Measurements from ENCODE around the gene PSMD1.

DNA sequence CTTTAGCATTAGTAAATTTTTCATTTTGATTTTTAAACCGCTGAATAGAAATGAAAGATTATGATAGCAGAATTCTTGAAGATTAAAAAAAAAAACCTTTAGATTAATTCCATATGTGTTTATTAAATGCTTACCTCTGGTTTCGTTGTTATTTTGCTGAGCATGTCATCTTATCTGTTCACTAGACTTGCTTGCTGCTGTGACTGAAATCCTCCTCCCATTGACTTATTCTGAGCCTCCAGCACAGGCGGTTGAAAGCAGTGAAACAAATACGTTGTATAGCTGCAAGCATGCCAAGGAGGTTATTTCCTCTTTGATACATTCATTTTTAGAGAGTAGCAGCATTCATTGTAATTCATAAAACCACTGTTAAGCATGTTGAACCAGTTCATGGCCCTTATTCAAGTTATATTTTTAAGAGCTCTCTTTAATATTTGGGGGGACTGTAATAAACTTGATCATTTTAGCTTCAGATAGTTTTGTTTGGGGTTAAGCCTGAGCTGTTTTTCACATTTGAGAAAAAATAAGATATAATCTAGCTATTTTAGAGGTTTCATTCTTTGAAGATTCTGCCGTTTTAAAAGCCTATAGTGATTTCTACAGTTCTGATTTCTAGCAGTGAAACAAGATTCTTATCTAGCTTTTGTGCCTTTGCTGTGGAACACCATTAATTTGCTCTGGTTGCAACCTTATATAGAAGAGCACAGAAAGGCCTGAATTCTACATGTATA, 68.3 kb downstream of the PSMD1 start, which contains the start of gene HTR2B:
- TF ChIP-seq POLR2A (IDR thresholded peaks at IDR 0.05) (no peak), EP300 (IDR thresholded peaks at IDR 0.05; ENCODE audit: low read depth) (no peak)
- TF ChIP-seq, protein P1, sequence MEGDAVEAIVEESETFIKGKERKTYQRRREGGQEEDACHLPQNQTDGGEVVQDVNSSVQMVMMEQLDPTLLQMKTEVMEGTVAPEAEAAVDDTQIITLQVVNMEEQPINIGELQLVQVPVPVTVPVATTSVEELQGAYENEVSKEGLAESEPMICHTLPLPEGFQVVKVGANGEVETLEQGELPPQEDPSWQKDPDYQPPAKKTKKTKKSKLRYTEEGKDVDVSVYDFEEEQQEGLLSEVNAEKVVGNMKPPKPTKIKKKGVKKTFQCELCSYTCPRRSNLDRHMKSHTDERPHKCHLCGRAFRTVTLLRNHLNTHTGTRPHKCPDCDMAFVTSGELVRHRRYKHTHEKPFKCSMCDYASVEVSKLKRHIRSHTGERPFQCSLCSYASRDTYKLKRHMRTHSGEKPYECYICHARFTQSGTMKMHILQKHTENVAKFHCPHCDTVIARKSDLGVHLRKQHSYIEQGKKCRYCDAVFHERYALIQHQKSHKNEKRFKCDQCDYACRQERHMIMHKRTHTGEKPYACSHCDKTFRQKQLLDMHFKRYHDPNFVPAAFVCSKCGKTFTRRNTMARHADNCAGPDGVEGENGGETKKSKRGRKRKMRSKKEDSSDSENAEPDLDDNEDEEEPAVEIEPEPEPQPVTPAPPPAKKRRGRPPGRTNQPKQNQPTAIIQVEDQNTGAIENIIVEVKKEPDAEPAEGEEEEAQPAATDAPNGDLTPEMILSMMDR (IDR thresholded peaks at IDR 0.05): no peak
